NCI-H526 (cell line): ENCODE measurements around the gene SPRED1.

Experiments used
- DNase-seq, 2 experiments: peaks; one replicate each; lab custom pipeline; 2025; lab: John Stamatoyannopoulos, UW

SPRED1 gene

GRCh38 chr15:38281031-38281430, 28.4 kb downstream of the SPRED1 start:
- no peak for DNase-seq

GRCh38 chr15:38283010-38283409, 30.4 kb downstream of the SPRED1 start:
- no peak for DNase-seq

- no peak for DNase-seq
Observed at GRCh38 chr15:38285456-38285855, 32.8 kb downstream of the SPRED1 start.

- DNase-seq, result no peak
Observed at GRCh38 chr15:38294126-38294525, 41.5 kb downstream of the SPRED1 start.

DNA sequence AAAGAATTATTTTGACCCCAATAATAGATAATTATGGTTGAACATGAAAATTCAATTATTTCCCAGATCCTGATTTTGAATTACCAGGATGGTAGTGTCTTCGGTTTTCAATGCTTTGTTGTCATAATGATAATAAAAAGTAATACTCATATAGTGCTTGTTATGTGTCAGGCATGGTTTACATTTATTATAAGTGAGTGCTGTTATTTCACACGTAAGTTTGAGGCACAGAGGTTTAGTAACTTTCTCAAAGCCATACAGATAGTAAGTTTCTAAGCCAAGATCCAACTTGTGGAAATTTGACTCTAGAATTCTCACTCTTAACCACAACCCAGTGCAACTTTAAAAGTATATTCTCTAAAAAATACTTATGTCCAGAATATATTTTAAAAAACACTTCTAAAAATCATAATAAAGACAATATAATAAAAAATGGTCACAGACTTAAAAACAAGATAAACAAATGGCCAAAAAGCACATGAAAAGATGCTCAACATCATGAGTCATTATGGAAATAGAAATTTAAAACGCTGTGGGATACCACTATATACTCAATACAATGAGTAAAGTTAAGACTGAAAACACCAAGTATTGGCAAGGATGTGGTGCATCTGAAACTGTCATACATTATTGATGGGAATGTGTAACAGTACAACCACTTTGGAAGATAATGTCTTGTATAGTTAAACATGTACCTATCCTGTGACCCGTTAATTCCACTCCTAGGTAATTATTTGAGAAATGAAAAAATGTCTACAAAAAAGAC, 45.2 kb downstream of the SPRED1 start:
- DNase-seq, result no peak

- no peak for DNase-seq
Observed at GRCh38 chr15:38299216-38299615, 46.6 kb downstream of the SPRED1 start.

- DNase-seq, result no peak
Observed at GRCh38 chr15:38300395-38300794, 47.8 kb downstream of the SPRED1 start.

DNA sequence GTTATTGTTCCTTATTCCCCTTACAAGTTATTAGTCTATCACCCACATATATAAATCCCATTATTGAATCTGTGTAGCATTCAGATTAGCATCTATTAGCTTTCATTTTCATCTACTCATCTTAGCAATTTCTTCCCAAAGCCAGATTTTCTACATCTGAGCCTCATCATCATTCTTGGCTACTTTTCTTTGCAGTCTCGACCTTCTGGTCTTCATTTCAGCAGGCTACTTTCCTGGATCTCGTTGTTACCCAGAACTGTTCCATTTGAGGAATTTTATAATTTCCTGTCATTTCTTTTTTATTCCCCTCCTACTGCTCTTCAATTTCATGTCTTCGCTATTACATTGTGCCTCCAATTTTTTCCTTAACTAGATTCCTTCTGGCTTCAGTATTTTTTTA, 51.8 kb downstream of the SPRED1 start:
- no peak for DNase-seq

- DNase-seq, result no peak
Observed at GRCh38 chr15:38307251-38307650, 54.6 kb downstream of the SPRED1 start.

- DNase-seq, result no peak
Observed at GRCh38 chr15:38307861-38308641, 55.4 kb downstream of the SPRED1 start.

GRCh38 chr15:38308797-38309196, 56.2 kb downstream of the SPRED1 start:
- DNase-seq, result no peak

DNA sequence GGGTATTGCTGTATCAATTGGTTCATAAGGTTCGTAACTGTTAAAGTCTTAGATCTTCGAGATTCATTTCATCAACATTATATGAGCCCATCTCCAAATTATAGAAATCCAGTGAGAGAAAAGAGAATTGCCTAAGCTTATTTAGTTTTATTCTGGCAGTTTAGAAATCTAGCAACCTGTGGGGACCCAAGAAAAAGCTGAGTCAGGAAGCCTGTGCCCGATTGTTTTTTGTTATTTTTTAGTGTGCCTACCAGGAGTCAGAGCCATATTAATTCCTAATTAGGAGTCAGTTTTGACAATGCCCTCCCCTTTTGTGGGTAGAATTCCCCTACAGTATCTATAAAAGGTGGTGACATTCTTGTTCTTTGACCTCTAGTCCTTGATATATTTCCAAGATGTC, 59.6 kb downstream of the SPRED1 start:
- no peak for DNase-seq

- no peak for DNase-seq
Observed at GRCh38 chr15:38316311-38316710, 63.7 kb downstream of the SPRED1 start.

- no peak for DNase-seq
Observed at GRCh38 chr15:38320181-38320580, 67.5 kb downstream of the SPRED1 start.

DNA sequence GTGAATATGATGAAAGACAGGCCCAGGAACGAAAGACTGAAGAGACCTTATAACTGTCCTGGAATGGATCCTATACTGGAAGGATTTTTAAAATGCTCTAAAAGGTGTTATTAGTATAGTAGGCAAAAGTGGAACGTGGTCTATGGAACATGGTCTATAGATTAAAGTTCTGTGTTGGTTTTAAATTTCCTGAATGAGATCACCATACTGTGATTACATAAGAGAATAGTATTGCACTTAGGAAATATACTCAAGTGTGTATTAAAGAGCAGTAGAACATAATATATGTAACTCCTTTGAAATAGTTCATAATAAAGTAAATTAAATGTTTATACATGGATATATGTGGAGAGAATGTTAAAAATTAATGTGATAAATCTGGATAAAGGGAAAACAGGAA, 68.2 kb downstream of the SPRED1 start:
- DNase-seq, result no peak

DNA sequence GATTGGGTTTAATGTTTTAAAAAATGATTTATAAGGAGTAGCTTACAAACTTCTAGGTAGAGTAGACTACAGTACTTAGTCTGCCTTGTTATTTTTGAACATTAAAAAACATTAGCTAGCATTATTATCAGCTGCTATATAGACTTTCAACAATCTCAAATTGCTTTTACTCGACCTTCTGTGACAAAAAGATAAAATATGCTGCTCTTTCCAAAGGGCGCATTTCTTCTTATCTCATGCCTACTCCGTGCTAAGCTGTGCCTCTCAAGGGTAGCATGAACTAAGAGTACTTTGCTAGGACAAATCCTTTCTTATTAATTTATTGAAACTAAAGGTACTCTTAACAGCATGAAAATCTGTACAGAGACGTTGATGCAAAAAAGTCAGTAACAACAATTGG, 71.3 kb downstream of the SPRED1 start:
- DNase-seq, result no peak

GRCh38 chr15:38324939-38325647, 72.5 kb downstream of the SPRED1 start:
- no peak for DNase-seq

DNA sequence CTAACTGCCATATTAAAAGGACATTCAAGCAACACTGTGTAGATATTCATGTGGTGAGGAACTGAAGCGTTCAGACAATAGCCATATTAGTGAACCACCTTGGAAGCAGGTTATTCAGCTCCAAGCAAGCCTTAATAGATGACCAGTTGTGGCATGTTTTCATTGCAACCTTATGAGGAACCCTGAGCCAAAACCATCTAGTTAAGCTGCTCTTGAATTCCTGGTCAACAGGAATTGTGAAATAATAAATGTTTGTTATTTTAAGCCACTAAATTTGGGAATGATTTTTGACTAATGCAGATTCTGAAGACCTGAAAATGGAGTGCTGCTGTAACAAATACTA, 73.0 kb downstream of the SPRED1 start:
- DNase-seq, result no peak

GRCh38 chr15:38332711-38333110, 80.1 kb downstream of the SPRED1 start:
- no peak for DNase-seq

- no peak for DNase-seq
Observed at GRCh38 chr15:38335116-38335515, 82.5 kb downstream of the SPRED1 start.

- no peak for DNase-seq
Observed at GRCh38 chr15:38344351-38344750, 91.7 kb downstream of the SPRED1 start.

DNA sequence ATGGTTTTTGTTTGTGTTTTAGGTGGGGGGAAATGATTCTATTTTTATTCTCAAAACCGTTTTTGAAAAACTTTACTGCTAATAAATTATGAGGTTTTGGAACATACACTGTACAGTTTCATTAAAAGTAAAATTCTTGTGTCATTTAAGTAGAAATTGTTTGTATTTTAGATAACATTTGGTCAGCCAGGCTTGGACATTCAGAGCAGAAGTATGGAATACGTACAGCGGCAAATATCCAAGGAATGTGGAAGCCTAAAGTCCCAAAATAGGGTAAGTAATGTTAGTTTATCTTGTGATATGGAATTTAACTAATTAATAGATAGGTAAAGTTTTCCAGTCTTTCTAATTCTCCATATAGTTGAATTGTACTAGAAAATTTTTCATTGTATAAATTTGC, 96.6 kb downstream of the SPRED1 start:
- no peak for DNase-seq

DNA sequence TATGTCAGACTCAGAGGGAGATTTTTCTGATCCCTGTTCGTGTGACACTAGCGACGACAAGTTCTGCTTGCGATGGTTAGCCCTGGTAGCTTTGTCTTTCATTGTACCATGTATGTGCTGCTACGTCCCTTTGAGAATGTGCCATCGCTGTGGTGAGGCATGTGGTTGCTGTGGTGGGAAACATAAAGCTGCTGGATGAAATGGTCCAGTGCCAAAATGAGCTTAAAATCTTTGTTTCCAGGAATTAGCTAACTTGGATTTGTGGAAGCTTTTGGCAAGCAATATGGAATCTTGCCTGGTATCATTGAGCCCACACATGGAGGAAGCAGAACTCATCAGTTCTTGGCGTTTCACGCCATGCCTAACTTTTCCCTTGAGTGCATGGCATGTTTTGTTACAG, 98.8 kb downstream of the SPRED1 start:
- no peak for DNase-seq
